ENCODE measurements around the gene CST5.
"Not testable (repeated sequence)": the region's sequence is repeated elsewhere in the genome, so short reads cannot be mapped to it uniquely, and the experiment has no call there.

CST5 gene

DNA sequence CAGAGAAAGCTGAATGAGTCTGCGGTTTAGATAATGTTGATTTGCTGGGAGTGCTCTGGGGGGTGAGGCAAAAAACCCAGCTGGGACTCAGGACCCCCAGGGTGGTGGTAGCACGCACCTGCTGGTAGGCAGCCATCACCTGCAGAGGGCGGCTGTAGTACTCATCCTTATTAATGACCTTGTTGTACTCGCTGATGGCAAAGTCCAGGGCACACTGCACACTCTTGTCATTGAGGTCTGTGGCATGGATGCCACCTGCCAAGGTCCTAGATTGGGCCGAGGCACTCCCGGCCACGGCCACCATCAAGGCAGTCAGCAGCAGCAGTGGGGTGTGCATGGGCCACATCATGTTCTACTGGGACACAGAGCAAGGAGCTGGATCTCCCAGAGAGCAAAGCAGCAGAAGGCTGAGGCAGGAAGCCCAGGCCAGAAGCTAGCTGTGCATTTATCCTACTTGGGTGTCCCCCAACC is at the start of gene CST5:
TSS of gene CST5 (minus strand) at position 421 of the 471 bp plus-strand sequence. CDS start at position 349, 72 bp downstream.
- no peak for DNase-seq

DNA sequence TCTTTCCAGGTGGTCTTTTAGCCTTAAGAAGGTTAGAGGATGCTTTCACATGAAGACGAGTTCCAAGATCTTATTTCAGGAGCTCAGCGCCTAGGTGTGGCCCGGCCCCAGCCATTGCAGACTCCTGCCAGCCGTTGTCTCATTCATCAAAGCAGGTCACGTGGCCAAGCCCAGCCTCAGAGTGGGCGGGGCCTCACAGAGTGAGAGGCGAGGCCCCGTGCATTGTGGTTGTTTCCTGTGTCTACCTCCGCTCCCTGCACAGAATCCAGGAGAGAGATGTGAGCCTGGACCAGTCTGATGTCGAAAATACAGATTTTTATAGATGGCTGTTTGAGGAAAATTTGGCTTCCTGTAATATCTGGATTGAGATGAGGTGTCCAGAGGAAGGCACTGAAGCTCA is 49.2 kb upstream of the CST5 start:
- no peak for DNase-seq

DNA sequence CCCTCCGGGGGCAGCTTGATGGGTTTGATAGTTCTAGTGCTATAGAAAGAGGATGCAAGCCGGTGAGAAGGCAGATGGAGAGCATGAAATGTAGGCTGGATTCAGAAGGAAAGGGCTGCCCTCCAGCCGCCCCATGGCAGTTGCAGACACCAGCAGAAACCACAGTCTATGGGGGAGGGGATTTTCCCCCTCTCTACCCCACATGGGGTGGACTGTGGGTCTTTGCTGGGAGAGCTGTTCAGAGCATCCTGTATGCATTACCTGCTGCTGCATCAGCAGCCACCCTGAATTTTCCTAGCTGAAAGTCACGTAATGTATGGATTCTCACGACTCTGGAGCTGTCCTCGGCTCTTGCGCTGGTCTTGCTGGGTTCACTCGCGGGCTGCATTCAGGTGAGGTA is 48.8 kb upstream of the CST5 start:
- DNase-seq, result no peak

- DNase-seq, result no peak
Measured at GRCh38 chr20:23926944-23927872, 47.7 kb upstream of the CST5 start.

GRCh38 chr20:23926526-23926880 is 47.0 kb upstream of the CST5 start:
- no peak for DNase-seq

DNA sequence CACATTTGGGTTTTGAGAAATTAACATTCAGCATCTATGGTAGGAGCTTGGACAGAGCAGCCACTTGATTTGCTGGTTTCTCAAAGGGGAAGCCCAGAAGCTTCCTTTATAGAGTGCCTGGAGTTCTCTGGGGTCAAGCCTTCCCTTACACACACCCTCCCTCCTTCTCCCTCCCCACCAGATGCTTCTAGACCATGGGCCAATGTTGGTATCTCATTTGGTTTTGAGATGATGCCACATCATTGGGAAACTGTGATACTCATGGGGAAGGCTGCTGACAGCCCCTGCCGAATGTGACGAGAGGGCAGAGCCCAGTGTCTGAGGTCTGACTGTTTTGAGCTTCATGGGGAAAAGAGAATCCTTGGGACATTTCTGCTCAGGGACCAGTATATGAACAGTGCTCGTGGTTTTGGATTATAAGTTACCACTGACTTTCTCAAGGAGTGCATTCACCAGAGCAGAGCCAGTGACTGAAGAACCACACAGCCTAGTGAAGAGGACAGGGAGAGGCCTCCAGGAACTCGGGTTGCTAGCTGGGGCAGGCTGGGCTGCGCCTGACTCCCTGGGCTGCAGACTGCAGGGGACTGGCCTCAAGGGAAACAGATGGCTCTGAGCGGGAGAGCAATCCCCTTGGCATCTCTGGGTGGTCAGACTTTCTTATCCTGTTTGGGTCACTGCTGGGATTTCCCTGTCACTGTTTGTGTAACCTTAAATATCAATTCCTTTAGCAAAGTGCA is 46.4 kb upstream of the CST5 start:
- DNase-seq, result no peak

DNA sequence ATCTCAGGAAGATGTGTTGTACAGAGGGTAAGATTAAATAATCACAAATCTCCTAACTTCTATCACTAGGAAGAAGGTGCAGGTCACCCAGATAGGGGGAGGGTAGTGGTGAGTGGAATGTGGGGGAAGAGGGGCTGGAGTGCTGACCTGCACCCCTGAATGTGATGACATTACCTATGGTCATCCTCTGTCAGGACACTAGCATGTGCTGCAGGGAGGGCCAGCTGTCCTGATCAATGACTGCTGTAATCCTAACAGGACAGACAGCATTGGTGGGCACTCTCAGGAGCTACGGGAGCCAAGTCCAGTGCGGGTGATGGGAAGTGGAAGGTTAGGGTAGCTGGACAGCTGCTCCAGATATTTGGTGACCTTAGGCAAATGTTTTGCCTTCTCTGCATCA is 45.2 kb upstream of the CST5 start:
- DNase-seq, result no peak

- no peak for DNase-seq
Measured at GRCh38 chr20:23923891-23924435, 44.4 kb upstream of the CST5 start.

GRCh38 chr20:23923311-23923710 is 43.8 kb upstream of the CST5 start:
- no peak for DNase-seq

- DNase-seq, result peak; percentile 2
Measured at GRCh38 chr20:23920408-23921325, 41.1 kb upstream of the CST5 start.

GRCh38 chr20:23918896-23919295 is 39.3 kb upstream of the CST5 start:
- no peak for DNase-seq

DNA sequence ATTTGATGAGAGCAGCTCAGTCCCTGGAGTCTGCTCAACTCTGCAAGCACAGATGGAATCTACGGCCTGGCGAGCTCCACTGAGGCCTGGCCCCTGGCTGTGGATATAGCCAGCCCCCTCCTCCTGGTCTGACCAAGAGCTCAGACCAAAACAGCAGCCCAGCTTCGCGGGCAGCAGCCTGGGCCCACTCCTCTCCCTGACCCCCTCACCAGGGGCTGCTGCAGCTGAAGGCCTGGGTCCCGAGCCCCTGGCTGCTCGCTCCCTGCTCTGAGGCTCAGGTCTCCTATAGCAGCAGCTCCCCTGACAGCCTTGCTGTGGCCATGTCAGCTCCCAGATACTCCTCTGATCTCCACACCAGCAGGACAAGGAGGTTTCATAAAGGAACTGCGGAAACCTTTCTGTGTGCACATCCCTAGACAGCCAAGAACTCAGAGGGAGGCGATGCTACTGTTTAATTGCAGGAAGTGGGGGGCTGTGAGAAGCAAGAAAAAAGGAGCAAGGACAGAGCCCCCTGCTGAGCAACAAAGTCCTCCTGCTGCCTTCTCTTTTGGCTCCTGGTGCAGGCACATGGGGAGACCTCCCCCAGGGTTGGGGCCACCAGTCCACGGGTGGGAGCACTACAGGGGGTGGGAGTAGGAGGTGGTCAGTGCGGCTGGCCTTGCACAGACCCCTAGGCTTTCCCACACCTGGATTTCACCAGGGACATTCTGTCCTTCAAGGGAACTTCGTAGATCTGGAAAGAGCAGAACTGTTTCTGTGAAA is 38.7 kb upstream of the CST5 start:
- DNase-seq, result no peak

- DNase-seq, result no peak
Measured at GRCh38 chr20:23917024-23917725, 37.6 kb upstream of the CST5 start.

GRCh38 chr20:23915844-23916243 is 36.3 kb upstream of the CST5 start:
- DNase-seq, result no peak

DNA sequence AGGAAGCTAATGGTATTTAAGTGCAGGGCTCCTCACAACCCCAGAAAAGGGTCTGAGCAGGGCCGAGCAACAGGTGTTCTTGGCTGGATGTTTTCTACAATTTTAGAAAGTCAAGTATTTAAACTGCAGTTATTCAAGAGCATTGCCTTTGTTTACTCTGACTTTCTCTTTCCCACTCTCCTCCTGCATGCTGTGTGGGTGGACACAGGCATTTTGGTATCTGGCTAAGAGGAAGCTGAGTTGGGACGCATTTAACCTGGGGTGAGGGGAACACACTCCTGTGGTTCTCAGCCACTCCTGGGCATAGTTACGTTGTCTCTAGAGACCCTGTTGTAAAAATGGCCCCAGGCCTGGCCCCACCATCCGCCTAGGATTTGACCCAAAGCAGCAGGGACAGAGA is 34.9 kb upstream of the CST5 start:
- DNase-seq, result not testable (repeated sequence)

- no peak for DNase-seq
Measured at GRCh38 chr20:23910210-23910609, 30.7 kb upstream of the CST5 start.

GRCh38 chr20:23909390-23909789 is 29.8 kb upstream of the CST5 start:
- DNase-seq, result no peak

GRCh38 chr20:23907579-23907978 is 28.0 kb upstream of the CST5 start:
- DNase-seq, result no peak

- not testable (repeated sequence) for DNase-seq
Measured at GRCh38 chr20:23902396-23902795, 22.8 kb upstream of the CST5 start.

- not testable (repeated sequence) for DNase-seq
Measured at GRCh38 chr20:23890867-23891266, 11.3 kb upstream of the CST5 start.

GRCh38 chr20:23889775-23890187 is 10.2 kb upstream of the CST5 start:
- DNase-seq, result peak; percentile 49
